GM18858 (cell line): ENCODE measurements around the gene NR3C2.
"Not testable (repeated sequence)": the region's sequence is repeated elsewhere in the genome, so short reads cannot be mapped to it uniquely, and the experiment has no call there.

Experiments
- ATAC-seq: cut with Tn5 transposase; IDR thresholded peaks from one replicate; pipeline ENCODE4 v1.9.1; 2021; ENCODE audit not compliant: unreplicated experiment

Gene NR3C2

DNA sequence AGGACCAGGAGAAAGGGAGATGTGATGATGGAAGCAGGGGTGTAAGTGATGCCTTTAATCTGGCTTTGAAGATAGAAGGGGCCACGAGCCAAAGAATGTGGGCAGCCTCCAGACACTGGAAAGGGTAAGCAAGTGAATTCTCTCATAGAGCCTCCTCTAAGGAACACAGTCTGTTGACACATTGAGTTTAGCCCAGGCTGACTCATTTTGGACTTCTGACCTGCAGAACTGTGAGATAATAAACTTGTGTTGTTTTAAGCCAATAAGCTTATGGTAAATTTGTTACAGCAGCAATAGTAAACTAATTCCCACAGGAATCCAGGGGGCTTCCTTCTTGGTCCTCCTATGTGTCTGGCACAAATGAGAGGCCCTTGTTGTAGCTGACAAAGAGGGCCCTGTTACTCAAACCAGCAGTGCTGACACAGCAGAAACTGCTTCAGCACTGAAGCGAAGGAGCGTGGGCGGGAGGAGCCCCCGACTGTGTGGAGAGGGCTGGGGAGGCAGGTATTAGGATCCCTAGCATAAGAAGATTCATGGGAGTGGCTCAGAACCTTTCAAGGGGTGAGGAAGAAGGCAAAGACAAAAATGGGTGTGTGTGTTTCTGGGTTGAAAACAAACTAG, 268.7 kb downstream of the NR3C2 start:
- ATAC-seq: no peak

DNA sequence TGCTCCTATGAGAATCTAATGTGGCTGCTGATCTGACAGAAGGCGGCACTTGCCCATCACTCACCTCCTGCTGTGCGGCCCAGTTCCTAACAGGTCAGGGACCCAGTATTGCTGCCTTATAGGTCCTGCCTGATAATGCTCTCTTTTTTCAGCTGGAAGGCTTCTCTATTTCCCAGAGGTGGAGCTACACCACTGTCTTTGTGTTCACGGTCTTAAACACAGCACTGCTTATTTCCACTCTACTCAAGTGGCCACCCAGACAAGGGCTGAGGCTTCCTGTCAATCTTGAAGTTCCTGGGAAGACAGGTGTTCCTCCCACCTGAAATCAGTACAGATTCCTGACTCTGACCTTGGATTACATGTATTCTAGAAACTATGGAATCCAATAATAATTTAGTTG, 270.6 kb downstream of the NR3C2 start:
- no peak for ATAC-seq

DNA sequence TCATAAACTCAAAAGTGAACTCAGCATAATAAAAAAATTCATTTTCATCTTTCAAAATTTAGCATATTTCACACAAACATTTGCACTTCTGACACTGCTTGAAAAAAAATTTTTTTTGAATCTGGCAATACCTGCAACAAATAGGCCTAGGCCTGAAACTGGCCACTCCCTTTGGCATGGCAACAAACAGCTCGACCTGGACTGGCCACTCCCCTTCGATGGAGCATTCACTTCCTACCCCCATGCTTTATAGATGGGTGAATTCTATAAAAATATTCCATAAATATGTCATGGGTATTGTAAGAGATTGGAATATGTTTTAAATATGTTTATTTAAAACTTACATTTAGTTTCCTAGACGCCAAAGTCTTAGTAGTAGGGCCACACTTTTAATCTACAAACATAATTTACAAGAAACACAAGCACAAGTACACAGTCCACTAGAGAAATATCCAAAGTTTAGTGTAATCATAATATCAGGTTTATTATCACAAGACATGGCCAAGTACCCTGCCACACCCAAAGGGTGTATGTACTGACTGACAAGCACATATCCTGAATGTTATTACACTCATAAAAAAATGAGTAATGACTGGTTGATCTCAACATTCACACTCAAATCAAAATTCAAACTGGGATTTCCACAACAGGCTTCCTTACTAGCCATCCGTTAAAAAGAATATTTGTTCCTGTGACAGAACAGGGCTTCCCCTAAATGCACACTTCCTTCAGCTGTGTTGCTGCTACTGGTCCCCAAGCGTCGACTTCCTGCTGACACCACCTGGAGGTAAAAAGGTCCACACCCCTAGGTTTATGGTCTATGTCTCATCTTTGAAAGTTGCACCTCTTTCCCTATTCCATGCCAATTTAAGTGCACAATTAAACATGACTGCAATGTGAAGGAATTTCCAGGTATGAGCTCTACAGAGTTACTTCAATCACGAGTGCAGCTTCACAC, 271.5 kb downstream of the NR3C2 start:
- no peak for ATAC-seq

DNA sequence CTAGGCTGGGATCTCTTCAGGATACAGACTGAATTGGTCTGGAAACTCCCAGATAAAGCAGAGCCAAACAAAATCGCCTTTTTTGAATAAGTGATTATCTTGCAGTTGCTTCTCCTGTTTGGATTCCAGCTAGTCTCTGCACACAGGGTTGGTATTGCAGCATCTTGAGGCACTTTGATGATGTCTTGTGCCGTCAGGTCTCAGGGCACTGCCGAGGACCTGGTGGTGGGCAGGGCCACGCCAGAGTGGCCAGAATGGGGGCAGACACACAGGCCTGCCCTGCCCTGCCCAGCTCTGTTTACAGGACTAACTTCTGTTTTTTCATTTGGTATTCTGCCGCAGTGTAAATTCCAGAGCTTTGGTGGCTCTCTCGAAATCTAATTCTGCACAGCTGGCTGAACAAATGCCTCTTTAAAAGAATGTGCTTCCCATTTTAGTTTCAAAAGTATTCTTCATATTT, 276.1 kb downstream of the NR3C2 start:
- ATAC-seq: no peak

DNA sequence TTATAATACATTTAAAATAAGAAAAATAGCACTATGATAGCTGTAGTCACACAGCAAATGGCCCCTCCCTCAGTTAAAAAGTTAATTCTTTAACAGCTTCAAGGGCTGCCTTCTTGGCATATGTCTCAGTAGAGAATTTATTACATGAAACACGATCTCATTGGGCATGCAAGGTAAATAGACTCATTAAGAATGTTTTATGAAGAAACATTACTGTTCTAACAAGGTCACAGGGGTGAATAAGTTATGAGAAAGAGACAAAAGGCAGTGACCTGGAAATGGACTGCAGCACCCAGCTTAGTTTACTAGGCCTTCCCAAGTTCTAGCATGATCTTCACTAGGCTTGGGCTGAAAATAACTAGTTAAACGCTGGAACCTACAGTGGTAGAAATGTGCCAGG, 277.7 kb downstream of the NR3C2 start:
- no peak for ATAC-seq

DNA sequence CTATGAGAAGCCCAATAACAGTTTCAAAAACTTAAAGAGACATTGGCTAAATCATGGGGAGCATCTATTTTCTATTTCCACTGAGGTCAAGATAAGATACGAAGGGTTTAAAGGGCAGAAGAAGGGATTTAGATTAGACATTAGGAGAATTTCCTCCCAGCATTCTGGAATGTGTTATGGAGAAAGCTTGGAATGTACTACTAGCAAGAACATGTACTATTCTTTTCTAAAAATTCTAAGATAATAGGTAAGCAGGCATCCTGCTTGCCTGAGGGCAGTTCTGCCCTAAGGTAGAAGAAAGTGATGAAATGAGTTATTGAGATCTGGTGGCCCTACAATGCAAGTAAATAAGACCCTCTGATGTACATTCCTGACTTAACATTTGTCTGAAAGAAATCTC, 279.2 kb downstream of the NR3C2 start:
- ATAC-seq: no peak

DNA sequence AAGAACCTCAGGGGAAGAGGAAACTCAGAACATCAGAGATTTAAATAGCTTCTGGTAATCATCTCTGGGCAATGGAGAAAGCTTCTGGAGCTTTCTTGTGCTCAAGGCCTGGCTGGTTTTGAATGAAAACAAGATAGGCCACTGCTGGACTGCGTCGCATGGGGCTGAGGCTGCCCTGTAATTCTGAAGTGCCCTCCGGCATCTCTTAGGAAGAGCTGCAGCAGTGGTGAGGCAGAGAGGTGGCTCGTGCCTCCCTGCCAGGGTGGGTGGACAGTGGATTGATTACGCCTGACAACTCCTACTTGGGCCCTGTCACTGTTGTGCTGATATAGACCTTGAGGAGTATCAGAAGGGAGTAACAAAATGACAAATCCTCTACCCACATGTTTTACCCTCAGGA, 279.7 kb downstream of the NR3C2 start:
- ATAC-seq: no peak

DNA sequence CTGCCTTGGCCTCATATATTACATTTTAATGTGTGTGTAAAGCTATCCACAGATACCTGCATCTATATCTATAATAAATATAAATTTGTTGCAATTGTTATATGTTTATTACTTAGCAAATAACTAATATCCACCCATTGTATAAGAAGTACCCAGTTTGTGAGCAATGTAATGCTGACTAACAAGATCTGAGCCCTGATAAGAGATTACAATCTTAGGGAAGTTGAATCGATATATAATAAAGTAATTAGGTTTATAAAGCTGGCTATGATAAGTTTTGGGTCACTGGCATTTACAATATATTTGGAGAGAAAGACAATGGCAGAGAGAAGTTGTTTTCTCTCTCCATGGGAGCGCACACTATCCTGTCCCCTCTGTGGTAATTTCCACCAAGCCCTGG, 280.6 kb downstream of the NR3C2 start:
- ATAC-seq: no peak

DNA sequence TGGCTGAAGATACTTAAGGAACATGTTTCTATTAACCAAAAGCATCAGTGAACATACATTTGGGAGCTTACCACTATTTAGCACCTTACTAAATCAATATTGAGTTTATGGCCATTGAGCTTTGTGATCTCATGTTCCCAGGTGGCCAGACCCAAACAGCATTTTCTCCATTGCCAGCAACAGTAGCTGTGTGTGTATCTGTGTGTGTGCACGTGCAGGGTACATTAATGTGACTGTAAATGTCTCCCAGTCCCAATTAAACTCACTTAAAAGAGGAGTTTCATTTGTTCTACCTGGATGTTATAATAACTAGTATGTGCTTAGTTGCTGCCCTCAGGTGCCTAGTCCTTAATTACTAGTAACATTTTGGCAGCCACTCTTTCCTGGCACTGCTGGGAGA, 282.4 kb downstream of the NR3C2 start:
- no peak for ATAC-seq

DNA sequence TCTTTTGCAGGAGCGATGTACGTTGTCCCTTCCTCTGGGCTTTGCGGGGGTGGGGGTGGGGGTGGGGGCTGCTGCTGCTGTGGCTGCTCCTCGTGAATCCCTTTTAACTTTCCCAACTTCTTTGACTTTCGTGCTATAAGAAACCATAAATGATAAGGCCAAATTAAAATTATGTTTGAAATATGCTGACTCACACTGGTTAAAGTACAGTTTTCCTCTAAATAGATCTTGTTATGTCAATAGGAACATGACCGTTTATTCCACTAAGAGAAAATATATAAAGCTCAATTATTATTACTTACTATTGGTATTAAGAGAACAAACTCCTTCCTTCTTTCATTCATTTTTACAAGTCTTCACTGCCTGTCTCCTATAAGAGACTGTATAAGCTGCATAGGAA, 287.4 kb downstream of the NR3C2 start:
- ATAC-seq: no peak

DNA sequence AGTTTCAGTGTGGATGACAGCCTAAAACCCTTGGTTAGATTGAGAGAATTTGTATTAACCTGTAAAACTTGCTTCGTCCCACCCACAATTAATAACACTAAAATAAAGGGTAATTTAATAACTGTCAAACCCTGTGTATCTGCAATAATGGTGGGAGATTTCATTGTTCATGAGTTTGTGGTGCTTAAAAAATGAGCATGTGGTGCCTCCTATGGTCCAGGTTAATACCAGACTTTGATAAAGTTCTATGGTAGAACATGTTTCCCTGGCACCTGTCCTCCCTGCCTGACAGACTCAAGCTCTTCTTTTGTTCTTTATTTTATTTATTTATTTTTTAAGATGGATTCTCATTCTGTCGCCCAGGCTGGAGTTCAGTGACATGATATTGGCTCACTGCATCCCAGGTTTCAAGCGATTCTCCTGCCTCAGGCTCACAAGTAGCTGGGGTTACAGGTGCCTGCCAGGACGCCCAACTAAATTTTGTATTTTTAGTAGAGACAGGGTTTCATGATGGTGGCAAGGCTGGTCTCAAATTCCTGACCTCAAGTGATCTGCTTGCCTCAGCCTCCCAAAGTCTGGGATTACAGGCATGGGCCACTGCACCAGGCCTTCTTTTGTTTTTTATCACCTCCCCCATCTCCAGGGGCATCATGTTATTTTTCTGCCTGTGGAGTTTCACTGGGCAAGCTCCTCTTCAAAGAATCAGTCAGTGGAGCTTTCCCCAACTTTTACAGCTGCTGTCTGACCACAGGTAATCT, 289.2 kb downstream of the NR3C2 start:
- ATAC-seq: no peak

DNA sequence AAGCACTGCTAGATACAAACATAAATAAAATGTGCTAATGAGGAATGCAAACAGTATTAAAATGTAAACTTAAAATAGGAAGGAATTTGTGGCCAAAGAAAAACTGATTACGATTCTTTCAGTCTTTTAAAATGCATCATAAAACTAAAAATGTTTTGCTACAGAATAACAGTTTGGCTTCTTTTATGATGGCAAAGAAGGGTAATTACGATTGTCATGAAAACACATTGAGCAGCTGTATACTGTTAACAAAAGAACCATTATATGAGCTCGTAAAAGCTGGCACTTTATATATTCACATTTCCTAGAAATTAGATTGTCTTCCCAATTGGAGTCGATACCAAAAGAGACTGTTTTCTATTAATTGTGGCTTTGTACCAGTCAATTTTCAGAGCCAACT, 290.4 kb downstream of the NR3C2 start:
- no peak for ATAC-seq

DNA sequence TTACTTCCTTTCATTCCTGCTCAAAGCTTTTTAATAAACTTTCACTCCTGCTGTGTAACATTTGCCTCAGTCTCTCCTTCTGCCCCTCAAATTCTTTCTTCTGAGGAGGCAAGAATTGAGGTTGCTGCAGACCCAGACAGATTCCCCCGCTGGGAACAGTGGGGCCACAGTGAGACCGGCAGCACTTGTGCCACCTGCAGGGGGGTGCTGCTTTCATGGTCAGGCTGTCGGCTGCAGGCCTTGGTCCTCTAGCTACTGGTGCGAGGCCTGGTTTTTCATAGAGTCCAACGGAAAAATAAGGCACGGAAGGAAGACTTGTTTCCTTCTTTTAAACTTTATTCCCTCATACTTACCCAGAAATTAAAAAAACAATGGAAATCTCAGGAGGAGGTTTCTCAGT, 296.7 kb downstream of the NR3C2 start:
- no peak for ATAC-seq

DNA sequence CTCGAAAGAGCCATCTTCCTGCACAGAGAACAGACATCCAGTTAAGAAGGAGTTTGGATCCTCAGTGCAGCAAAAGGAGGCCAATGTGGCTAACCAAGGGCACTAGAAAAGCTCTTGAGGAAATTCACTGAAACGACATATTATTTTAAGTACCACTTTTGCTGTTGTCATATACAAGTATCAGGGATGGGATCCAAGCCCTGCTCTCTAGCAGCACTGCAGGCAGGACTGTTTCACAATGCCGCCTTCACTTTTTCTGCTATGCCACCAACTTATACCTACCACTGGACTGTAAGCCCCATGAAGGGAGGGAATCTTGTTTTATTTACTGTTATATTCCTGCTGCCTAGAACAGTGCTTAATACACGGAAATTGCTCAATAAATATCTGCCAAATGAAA, 299.0 kb downstream of the NR3C2 start:
- no peak for ATAC-seq

DNA sequence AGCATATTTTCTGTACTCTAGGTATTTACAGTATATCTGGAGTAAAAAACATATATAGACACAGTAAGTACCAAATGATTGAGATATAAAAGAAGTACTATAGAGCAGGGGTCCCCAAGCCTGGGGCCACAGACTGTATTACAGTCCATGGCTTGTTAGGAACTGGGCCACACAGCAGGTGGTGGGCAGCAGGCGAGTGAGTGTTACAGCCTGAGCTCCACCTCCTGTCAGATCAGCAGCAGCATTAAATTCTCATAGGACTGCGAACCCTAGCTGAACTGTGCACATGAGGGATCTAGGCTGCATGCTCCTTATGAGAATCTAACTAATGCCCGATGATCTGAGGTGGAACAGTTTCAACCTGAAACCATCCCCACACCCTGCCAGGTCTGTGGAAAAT, 300.7 kb downstream of the NR3C2 start:
- ATAC-seq: no peak

DNA sequence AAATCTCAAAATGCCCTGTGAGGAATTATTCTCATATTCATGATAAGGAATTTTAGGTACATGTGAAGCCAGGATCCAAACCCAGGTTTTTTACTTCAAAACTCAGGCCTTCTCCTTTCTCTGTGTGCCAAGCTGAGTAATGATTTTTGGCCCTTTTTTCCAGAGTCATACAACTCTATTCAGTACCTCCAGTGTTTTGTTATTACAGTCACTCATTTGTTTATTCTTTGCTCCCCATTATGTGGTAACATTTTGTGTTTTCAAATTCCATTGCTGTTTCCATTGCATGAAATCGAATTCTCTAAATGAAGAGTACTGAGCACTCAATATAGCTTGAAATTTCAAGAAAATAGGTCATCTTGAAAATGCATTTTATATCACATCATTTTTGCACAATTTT, 315.4 kb downstream of the NR3C2 start:
- ATAC-seq: no peak

DNA sequence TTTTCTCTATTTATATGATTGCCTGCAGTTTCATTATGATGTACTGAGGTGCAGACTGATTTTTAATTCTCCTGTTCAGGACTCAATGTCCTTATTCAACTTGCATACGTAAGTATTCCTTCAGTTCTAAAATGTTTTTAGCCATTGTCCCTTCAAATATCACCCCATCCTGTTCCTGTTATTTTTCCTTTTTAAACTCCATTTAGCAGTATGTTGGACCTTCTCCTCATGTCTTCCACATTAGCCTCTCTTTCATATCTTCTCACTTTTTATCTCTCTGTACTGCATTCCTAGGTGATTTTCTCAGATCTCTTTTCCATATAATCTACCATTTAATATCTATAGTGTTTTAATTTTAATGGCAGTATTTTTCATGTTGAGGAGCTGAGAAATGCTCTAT, 317.7 kb downstream of the NR3C2 start:
- no peak for ATAC-seq

DNA sequence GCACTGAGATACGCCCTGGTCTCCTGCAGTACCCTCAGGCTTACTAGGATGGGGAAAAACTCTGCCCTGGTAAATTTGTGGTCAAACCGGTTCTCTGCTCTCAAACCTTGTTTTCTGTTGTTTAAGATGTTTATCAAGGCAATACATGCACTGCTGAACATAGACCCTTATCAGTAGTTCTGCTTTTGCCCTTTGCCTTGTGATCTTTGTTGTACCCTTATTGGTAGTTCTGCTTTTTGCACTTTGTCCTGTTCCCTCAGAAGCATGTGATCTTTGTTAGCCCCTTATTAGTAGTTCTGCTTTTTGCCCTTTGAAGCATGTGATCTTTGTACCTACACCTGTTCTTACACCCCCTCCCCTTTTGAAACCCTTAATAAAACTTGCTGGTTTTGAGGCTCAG, 319.1 kb downstream of the NR3C2 start:
- ATAC-seq: not testable (repeated sequence)

DNA sequence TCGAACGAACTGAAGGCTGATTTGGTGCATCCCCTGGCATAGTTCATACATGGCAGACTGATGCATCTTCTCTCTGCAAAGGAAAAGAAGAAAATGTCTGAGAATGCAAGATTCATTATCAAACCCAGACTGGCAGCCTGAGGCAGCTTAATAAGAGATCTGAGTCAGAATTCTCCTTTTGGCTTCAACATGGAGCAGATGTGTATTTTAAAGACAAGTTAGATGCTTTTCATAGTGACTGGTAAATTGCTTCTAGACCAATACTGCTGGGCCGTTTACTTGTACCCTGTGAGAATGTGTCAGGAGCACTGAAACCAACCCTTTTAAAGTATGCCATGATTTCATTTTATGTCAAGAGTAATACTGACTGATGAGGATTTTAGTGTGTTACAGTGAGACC, 322.0 kb downstream of the NR3C2 start:
- no peak for ATAC-seq

DNA sequence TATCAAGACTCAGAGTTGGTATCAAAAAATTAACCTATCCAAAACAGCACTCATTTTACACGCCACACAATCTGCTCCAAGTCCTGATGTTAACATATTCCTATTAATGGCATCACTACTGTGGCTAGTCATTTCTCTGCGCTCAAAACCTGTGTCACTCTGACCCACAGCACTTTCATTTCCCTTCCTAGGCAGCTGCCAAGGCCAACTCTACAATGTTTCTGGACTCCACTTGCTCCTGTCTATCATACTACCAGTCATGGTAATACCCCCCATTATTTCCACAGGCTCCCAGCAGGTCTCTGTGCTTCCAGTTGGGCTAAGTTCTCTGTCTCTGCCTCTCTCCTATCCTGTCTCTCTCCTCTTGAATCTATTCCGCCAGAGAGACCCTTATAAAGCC, 323.6 kb downstream of the NR3C2 start:
- no peak for ATAC-seq

DNA sequence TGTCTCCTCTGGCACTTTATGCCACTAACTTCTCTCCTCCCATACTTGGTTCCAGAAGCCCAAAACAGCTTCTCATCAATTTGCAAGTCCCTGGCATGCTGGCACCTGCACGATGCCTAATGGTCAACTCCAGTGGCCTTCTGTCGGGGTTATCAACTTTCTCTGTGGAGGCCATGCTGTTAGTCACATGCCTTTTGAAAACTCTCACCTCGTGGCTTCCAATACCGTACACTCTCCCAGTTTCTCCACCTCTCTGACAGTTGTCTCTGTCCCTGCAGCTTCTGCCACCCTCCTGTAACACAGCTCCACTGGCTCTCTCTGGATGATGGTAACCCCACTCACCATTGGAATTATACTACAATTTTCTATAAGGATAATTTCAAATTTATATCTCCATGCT, 324.0 kb downstream of the NR3C2 start:
- ATAC-seq: no peak

DNA sequence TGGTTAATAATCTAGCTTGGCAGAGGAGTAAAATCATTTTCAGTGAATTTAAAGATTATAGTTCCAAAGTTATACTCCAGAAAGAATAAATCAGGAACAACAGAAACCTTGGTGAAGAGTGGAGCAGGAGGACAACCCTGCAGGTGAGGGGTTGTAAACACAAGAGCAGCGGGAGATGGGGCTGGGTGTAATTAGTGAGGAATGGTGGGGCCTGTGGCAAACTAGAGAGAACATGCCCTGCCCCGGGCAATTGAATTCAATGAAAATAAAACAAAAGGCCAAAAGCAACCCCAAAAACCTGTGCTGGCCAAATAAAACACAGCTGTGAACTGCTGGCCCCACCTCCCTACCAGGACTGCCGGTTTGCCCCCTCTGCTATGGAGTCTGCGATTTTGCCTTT, 325.2 kb downstream of the NR3C2 start:
- no peak for ATAC-seq
